HEK293 (cell line): Measurements from ENCODE around the gene CXCL3.

Experiments
- BCL11A ChIP-seq: fragments of 450-650 bp; formaldehyde crosslinking; IDR thresholded peaks from 2 replicates; pipeline ENCODE4 v1.5.1; 2016; ENCODE audit warnings: low read depth, missing biosample characterization, missing genetic modification characterization
- MEIS1 ChIP-seq: sonication (generic); formaldehyde crosslinking; IDR thresholded peaks from 2 replicates; pipeline ENCODE4 v1.8.1; 2022; ENCODE audit warnings: missing genetic modification reagents, mild to moderate bottlenecking, borderline replicate concordance
- MYNN ChIP-seq: fragments of 450-650 bp; formaldehyde crosslinking; IDR thresholded peaks from 2 replicates; pipeline ENCODE4 v1.5.1; 2016; ENCODE audit warnings: missing biosample characterization, missing genetic modification characterization, borderline replicate concordance
- SCRT2 ChIP-seq: fragments of 450-650 bp; formaldehyde crosslinking; IDR thresholded peaks from 2 replicates; pipeline ENCODE4 v1.5.1; 2016; ENCODE audit warnings: missing biosample characterization, missing genetic modification characterization
- TRIM28 ChIP-seq: IDR thresholded peaks from 2 replicates; pipeline ENCODE4 v1.6.1; 2011; ENCODE audit warnings: low read length, control low read depth, borderline replicate concordance
- YY2 ChIP-seq: fragments of 450-650 bp; formaldehyde crosslinking; IDR thresholded peaks from 2 replicates; pipeline ENCODE4 v1.5.1; 2016; ENCODE audit warnings: missing biosample characterization, missing genetic modification characterization
- ZBTB17 ChIP-seq: fragments of 450-650 bp; formaldehyde crosslinking; IDR thresholded peaks from 2 replicates; pipeline ENCODE4 v1.5.1; 2016; ENCODE audit warnings: missing biosample characterization, missing genetic modification characterization
- ZEB2 ChIP-seq: fragments of 450-650 bp; formaldehyde crosslinking; IDR thresholded peaks from 2 replicates; pipeline ENCODE4 v1.5.1; 2016; ENCODE audit warnings: missing biosample characterization, missing genetic modification characterization
- ZNF112 ChIP-seq: fragments of 450-650 bp; formaldehyde crosslinking; IDR thresholded peaks from 2 replicates; pipeline ENCODE4 v1.5.0; 2017; ENCODE audit warnings: missing biosample characterization, missing genetic modification characterization
- ZNF138 ChIP-seq: fragments of 450-650 bp; formaldehyde crosslinking; IDR thresholded peaks from 2 replicates; pipeline ENCODE4 v1.5.1; 2016; ENCODE audit warnings: missing biosample characterization, missing genetic modification characterization, borderline replicate concordance
- ZNF140 ChIP-seq: fragments of 450-650 bp; formaldehyde crosslinking; IDR thresholded peaks from 2 replicates; pipeline ENCODE4 v1.5.1; 2016; ENCODE audit warnings: missing biosample characterization, missing genetic modification characterization
- ZNF175 ChIP-seq: fragments of 450-650 bp; formaldehyde crosslinking; IDR thresholded peaks from 2 replicates; pipeline ENCODE4 v1.5.1; 2016; ENCODE audit warnings: missing biosample characterization, missing genetic modification characterization
- ZNF2 ChIP-seq: fragments of 450-650 bp; formaldehyde crosslinking; IDR thresholded peaks from 2 replicates; pipeline ENCODE4 v1.5.1; 2016; ENCODE audit warnings: missing biosample characterization, missing genetic modification characterization
- ZNF239 ChIP-seq: fragments of 450-650 bp; formaldehyde crosslinking; IDR thresholded peaks from 2 replicates; pipeline ENCODE4 v1.5.1; 2016; ENCODE audit warnings: missing biosample characterization, missing genetic modification characterization
- ZNF335 ChIP-seq: fragments of 450-650 bp; formaldehyde crosslinking; conservative IDR thresholded peaks from 2 replicates; pipeline ENCODE4 v1.5.1; 2016; ENCODE audit warnings: missing biosample characterization, missing genetic modification characterization
- ZNF555 ChIP-seq: fragments of 450-650 bp; formaldehyde crosslinking; conservative IDR thresholded peaks from 2 replicates; pipeline ENCODE4 v1.5.1; 2017; ENCODE audit warnings: missing biosample characterization, mild to moderate bottlenecking, missing genetic modification characterization, inconsistent platforms
- ZNF621 ChIP-seq: fragments of 450-650 bp; formaldehyde crosslinking; IDR thresholded peaks from 2 replicates; pipeline ENCODE4 v1.5.1; 2017; ENCODE audit warnings: missing biosample characterization, missing genetic modification characterization
- ZNF626 ChIP-seq: fragments of 450-650 bp; sonication (Bioruptor Pico); formaldehyde crosslinking; IDR thresholded peaks from 2 replicates; pipeline ENCODE4 v1.5.1; 2018; ENCODE audit warnings: missing biosample characterization, missing genetic modification characterization, inconsistent platforms
- ZNF76 ChIP-seq: fragments of 450-650 bp; formaldehyde crosslinking; IDR thresholded peaks from 2 replicates; pipeline ENCODE4; 2016; ENCODE audit warnings: low read depth, missing biosample characterization, missing genetic modification characterization, borderline replicate concordance
- ZSCAN16 ChIP-seq: fragments of 450-650 bp; formaldehyde crosslinking; IDR thresholded peaks from 2 replicates; pipeline ENCODE4 v1.5.1; 2016; ENCODE audit warnings: missing biosample characterization, missing genetic modification characterization
- TF ChIP-seq, protein P1 (sequence below): fragments of 450-650 bp; formaldehyde crosslinking; IDR thresholded peaks from 2 replicates; pipeline ENCODE4 v1.5.1; 2016; ENCODE audit warnings: missing biosample characterization, missing genetic modification characterization
- TF ChIP-seq, protein P2 (sequence below): fragments of 450-650 bp; formaldehyde crosslinking; IDR thresholded peaks from 2 replicates; pipeline ENCODE4 v1.5.1; 2016; ENCODE audit warnings: missing biosample characterization, missing genetic modification characterization
- TF ChIP-seq, protein P3 (sequence below): fragments of 450-650 bp; formaldehyde crosslinking; IDR thresholded peaks from 2 replicates; pipeline ENCODE4 v1.5.1; 2016; ENCODE audit warnings: missing biosample characterization, missing genetic modification characterization
- TF ChIP-seq, protein P4 (sequence below): fragments of 450-650 bp; formaldehyde crosslinking; optimal IDR thresholded peaks from 2 replicates; pipeline ENCODE3; 2016; ENCODE audit warnings: missing biosample characterization, mild to moderate bottlenecking, missing genetic modification characterization
- TF ChIP-seq, protein P5 (sequence below): fragments of 450-650 bp; IDR thresholded peaks from 2 replicates; pipeline ENCODE4 v1.5.1; 2018; ENCODE audit warnings: missing biosample characterization, missing genetic modification characterization
- TF ChIP-seq, protein P6 (sequence below): fragments of 450-650 bp; formaldehyde crosslinking; IDR thresholded peaks from 2 replicates; pipeline ENCODE4 v1.5.1; 2016; ENCODE audit warnings: missing biosample characterization, missing genetic modification characterization
- TF ChIP-seq, protein P7 (sequence below): fragments of 450-650 bp; formaldehyde crosslinking; IDR thresholded peaks from 2 replicates; pipeline ENCODE4 v1.5.1; 2016; ENCODE audit warnings: missing biosample characterization, missing genetic modification characterization

The CXCL3 gene

DNA sequence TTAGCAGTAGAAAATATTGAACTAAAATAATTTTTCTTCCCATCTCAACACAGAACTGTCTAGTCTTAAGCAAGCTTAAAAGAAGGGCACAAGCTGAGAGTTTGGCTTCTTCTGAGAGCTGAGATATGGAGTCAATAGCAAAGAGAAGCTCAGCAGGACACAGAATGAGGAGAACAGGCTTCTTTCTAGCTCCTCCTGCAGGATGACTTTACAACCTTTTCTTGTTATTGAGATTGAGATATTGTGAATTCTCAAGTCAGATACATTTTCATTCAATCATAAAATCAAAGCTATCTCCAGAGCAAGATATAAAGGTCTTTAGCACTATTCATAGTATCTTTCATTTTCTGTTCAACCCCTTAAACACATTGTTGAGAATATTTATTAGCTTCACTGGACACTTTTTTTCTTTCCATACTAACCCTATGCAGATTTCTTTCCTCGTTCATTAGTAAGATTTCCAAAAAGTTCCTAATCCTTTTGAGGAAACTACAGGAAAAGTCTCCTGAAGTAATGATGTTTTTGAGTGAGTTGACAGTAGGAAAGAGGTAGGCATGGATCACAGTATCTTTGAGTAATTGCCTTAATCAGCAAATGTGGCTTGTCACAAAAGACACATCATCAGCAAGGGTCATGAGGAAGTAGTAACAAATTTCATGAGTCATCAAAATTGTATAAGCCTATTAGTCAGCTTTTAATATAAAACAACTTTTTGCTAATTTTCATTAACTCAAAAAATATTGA lies 17.8 kb upstream of the CXCL3 start (continued):
- no peak for TF ChIP-seq ZEB2 (tag by site-specific recombination)
- TF ChIP-seq MYNN (tag by site-specific recombination): no peak
- TF ChIP-seq ZNF112 (tag by site-specific recombination): no peak
- no peak for TF ChIP-seq BCL11A (tag by site-specific recombination)
- no peak for TF ChIP-seq ZNF2
- TF ChIP-seq ZNF76 (tag by site-specific recombination): no peak
- no peak for TF ChIP-seq ZNF175 (tag by site-specific recombination)
- no peak for TF ChIP-seq ZNF138
- no peak for TF ChIP-seq MEIS1 (CRISPR knock-in tag)
- TF ChIP-seq ZNF335 (tag by site-specific recombination): peak; percentile 45
- no peak for TF ChIP-seq YY2 (tag by site-specific recombination)
- TF ChIP-seq ZSCAN16: no peak
- TF ChIP-seq ZNF626 (tag by site-specific recombination): no peak
- TF ChIP-seq, protein P1, sequence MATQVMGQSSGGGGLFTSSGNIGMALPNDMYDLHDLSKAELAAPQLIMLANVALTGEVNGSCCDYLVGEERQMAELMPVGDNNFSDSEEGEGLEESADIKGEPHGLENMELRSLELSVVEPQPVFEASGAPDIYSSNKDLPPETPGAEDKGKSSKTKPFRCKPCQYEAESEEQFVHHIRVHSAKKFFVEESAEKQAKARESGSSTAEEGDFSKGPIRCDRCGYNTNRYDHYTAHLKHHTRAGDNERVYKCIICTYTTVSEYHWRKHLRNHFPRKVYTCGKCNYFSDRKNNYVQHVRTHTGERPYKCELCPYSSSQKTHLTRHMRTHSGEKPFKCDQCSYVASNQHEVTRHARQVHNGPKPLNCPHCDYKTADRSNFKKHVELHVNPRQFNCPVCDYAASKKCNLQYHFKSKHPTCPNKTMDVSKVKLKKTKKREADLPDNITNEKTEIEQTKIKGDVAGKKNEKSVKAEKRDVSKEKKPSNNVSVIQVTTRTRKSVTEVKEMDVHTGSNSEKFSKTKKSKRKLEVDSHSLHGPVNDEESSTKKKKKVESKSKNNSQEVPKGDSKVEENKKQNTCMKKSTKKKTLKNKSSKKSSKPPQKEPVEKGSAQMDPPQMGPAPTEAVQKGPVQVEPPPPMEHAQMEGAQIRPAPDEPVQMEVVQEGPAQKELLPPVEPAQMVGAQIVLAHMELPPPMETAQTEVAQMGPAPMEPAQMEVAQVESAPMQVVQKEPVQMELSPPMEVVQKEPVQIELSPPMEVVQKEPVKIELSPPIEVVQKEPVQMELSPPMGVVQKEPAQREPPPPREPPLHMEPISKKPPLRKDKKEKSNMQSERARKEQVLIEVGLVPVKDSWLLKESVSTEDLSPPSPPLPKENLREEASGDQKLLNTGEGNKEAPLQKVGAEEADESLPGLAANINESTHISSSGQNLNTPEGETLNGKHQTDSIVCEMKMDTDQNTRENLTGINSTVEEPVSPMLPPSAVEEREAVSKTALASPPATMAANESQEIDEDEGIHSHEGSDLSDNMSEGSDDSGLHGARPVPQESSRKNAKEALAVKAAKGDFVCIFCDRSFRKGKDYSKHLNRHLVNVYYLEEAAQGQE (tag by site-specific recombination): no peak
- TF ChIP-seq ZBTB17: 0 out of 2 replicates have a peak, but pooled peaks have one; percentile 41
- TF ChIP-seq ZNF140 (tag by site-specific recombination): no peak
- TF ChIP-seq, protein P2, sequence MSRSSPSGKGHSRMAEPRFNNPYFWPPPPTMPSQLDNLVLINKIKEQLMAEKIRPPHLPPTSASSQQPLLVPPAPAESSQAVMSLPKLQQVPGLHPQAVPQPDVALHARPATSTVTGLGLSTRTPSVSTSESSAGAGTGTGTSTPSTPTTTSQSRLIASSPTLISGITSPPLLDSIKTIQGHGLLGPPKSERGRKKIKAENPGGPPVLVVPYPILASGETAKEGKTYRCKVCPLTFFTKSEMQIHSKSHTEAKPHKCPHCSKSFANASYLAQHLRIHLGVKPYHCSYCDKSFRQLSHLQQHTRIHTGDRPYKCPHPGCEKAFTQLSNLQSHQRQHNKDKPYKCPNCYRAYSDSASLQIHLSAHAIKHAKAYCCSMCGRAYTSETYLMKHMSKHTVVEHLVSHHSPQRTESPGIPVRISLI (tag by site-specific recombination): no peak
- TF ChIP-seq TRIM28: no peak
- TF ChIP-seq, protein P3, sequence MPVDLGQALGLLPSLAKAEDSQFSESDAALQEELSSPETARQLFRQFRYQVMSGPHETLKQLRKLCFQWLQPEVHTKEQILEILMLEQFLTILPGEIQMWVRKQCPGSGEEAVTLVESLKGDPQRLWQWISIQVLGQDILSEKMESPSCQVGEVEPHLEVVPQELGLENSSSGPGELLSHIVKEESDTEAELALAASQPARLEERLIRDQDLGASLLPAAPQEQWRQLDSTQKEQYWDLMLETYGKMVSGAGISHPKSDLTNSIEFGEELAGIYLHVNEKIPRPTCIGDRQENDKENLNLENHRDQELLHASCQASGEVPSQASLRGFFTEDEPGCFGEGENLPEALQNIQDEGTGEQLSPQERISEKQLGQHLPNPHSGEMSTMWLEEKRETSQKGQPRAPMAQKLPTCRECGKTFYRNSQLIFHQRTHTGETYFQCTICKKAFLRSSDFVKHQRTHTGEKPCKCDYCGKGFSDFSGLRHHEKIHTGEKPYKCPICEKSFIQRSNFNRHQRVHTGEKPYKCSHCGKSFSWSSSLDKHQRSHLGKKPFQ (tag by site-specific recombination): no peak
- no peak for TF ChIP-seq SCRT2 (tag by site-specific recombination)
- TF ChIP-seq, protein P4, sequence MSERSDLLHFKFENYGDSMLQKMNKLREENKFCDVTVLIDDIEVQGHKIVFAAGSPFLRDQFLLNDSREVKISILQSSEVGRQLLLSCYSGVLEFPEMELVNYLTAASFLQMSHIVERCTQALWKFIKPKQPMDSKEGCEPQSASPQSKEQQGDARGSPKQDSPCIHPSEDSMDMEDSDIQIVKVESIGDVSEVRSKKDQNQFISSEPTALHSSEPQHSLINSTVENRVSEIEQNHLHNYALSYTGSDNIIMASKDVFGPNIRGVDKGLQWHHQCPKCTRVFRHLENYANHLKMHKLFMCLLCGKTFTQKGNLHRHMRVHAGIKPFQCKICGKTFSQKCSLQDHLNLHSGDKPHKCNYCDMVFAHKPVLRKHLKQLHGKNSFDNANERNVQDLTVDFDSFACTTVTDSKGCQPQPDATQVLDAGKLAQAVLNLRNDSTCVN: no peak
- TF ChIP-seq, protein P5, sequence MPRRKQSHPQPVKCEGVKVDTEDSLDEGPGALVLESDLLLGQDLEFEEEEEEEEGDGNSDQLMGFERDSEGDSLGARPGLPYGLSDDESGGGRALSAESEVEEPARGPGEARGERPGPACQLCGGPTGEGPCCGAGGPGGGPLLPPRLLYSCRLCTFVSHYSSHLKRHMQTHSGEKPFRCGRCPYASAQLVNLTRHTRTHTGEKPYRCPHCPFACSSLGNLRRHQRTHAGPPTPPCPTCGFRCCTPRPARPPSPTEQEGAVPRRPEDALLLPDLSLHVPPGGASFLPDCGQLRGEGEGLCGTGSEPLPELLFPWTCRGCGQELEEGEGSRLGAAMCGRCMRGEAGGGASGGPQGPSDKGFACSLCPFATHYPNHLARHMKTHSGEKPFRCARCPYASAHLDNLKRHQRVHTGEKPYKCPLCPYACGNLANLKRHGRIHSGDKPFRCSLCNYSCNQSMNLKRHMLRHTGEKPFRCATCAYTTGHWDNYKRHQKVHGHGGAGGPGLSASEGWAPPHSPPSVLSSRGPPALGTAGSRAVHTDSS (tag by site-specific recombination): peak; percentile 29; the same call in 1 of the 2 replicates
- TF ChIP-seq, protein P6, sequence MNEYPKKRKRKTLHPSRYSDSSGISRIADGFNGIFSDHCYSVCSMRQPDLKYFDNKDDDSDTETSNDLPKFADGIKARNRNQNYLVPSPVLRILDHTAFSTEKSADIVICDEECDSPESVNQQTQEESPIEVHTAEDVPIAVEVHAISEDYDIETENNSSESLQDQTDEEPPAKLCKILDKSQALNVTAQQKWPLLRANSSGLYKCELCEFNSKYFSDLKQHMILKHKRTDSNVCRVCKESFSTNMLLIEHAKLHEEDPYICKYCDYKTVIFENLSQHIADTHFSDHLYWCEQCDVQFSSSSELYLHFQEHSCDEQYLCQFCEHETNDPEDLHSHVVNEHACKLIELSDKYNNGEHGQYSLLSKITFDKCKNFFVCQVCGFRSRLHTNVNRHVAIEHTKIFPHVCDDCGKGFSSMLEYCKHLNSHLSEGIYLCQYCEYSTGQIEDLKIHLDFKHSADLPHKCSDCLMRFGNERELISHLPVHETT: no peak
- TF ChIP-seq, protein P7, sequence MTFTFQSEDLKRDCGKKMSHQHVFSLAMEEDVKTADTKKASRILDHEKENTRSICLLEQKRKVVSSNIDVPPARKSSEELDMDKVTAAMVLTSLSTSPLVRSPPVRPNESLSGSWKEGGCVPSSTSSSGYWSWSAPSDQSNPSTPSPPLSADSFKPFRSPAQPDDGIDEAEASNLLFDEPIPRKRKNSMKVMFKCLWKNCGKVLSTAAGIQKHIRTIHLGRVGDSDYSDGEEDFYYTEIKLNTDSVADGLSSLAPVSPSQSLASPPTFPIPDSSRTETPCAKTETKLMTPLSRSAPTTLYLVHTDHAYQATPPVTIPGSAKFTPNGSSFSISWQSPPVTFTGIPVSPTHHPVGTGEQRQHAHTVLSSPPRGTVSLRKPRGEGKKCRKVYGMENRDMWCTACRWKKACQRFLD (tag by site-specific recombination): no peak
- TF ChIP-seq ZNF621: no peak
- TF ChIP-seq ZNF555 (tag by site-specific recombination): no peak
- no peak for TF ChIP-seq ZNF239
